Osteoblast (primary cell): Measurements from ENCODE around the gene NMNAT2. TPM values are rescaled to one million over a fixed set of nuclear protein-coding genes. Genes with fewer than 3 reads are reported as not detected.
A peak's percentile ranks its signal among the peaks of the same experiment; 100 is the strongest.

Source experiments
- DNase-seq: peaks from one replicate; pipeline ENCODE4 v3.0.0; 2011; ENCODE audit warnings: low spot score, mixed read lengths; ENCODE audit not compliant: insufficient read length; ENCODE audit errors: missing footprints
- H2AFZ ChIP-seq: 2 replicates; pipeline ENCODE4 v1.6.0; 2011; ENCODE audit warnings: mild to moderate bottlenecking, low read length
- H3K27ac ChIP-seq: 2 replicates; pipeline ENCODE4 v1.5.1; 2011; ENCODE audit warnings: mild to moderate bottlenecking, low read depth, low read length, moderate library complexity
- H3K27me3 ChIP-seq: 2 replicates; pipeline ENCODE4 v1.6.0; 2012; ENCODE audit warnings: mild to moderate bottlenecking, control low read depth, inconsistent platforms, low read length, moderate library complexity; ENCODE audit not compliant: insufficient read depth
- H3K36me3 ChIP-seq: 2 replicates; pipeline ENCODE4 v1.5.1; 2011; ENCODE audit warnings: mild to moderate bottlenecking, low read length, control low read depth, moderate library complexity; ENCODE audit not compliant: insufficient read depth
- H3K4me1 ChIP-seq: 2 replicates; pipeline ENCODE4 v1.5.1; 2011; ENCODE audit warnings: mild to moderate bottlenecking, low read length, control low read depth, moderate library complexity; ENCODE audit not compliant: insufficient read depth
- H3K4me2 ChIP-seq: 2 replicates; pipeline ENCODE4 v1.6.0; 2011; ENCODE audit warnings: mild to moderate bottlenecking, low read length; ENCODE audit not compliant: insufficient read depth
- H3K4me3 ChIP-seq: fragments of 200-600 bp; sonication (generic); 3 replicates; pipeline ENCODE4 v1.5.1; 2012; ENCODE audit warnings: mild to moderate bottlenecking, low read length, inconsistent platforms; ENCODE audit not compliant: insufficient read depth
- H3K79me2 ChIP-seq: 2 replicates; pipeline ENCODE4 v1.6.0; 2012; ENCODE audit warnings: mild to moderate bottlenecking, low read length, control low read depth, inconsistent platforms; ENCODE audit not compliant: insufficient read depth
- H3K9me3 ChIP-seq: 2 replicates; pipeline ENCODE4 v1.5.1; 2011; ENCODE audit warnings: low read depth, low read length, control low read depth
- H4K20me1 ChIP-seq: 2 replicates; pipeline ENCODE4 v1.6.0; 2012; ENCODE audit warnings: mild to moderate bottlenecking, low read length, control low read depth; ENCODE audit not compliant: insufficient read depth
- CTCF ChIP-seq: IDR thresholded peaks from 2 replicates; pipeline ENCODE4 v1.5.1; 2011; ENCODE audit warnings: mild to moderate bottlenecking, low read depth, low read length, moderate library complexity; ENCODE audit errors: extremely low read depth
- total RNA-seq: library from RNA; depleted of rRNA; stranded (reverse); fragments of >200 nt; gene quantifications from 2 replicates; pipeline ENCODE4 v1.2.3, GENCODE V29; 2012

The NMNAT2 gene
- total RNA-seq, 1 donor: 2.5 TPM

DNA sequence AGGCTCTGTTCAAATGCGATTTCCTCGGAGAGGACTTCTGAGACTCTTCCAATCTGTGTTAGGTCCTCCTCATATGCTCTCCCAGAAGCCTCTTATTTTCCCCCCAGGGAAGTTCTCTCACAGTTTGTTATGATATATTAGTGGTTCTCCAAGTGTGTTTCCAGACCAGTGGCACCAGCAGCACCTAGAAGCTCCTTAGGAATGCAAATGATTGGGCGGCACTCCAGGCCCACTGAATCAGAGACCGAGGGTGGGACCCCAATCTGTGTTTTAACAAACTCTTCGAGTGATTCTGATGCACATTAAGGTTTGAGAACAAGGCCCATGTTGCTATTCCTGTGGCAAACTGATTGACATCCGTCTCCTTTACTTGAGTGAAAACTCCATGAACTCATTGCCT, 63.0 kb downstream of the NMNAT2 start:
- H3K36me3 ChIP-seq: no peaks in the 10 kb centered on the region
- H2AFZ ChIP-seq: no peak overlapping the region
- H3K27me3 ChIP-seq: peaks cover 33% of the 10 kb centered on the region
- H3K9me3 ChIP-seq: no peaks in the 10 kb centered on the region
- no peaks in the 10 kb centered on the region for H3K79me2 ChIP-seq
- no peaks in the 10 kb centered on the region for H3K4me1 ChIP-seq
- H3K4me2 ChIP-seq: no peak overlapping the region
- no peak for DNase-seq
- H3K4me3 ChIP-seq: no peak overlapping the region
- no peak for TF ChIP-seq CTCF
- H4K20me1 ChIP-seq: no peaks in the 10 kb centered on the region
- H3K27ac ChIP-seq: no peak overlapping the region

DNA sequence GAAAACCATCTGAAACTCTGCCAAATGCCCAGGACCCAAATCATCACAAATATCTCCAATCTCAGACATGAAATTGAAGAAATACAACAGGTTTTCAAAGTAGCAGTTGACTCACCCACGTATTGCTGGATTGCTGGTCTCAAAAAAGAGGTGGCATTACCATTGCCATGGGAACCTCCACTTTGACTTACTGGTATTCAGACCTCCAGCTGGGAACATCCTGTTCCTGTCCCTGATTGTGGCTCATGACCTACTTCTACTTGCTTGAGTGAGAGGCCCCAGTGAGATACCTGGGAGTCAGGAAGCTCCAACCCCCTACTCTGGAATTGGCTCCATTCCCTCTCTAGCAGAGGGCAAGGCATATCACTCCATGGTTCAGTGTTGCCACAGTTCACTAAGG, 64.6 kb downstream of the NMNAT2 start:
- Histone ChIP-seq H3K4me1 (peaks cover 5% of the 10 kb centered on the region), H3K27me3 (peaks cover 24% of the 10 kb centered on the region), H3K36me3 (no peaks in the 10 kb centered on the region), H4K20me1 (no peaks in the 10 kb centered on the region), H2AFZ (no peak overlapping the region), H3K27ac (no peak overlapping the region), H3K9me3 (no peaks in the 10 kb centered on the region), H3K4me2 (no peak overlapping the region), H3K4me3 (no peak overlapping the region), H3K79me2 (no peaks in the 10 kb centered on the region)
- no peak for DNase-seq
- TF ChIP-seq CTCF: no peak

- no peak for DNase-seq
- Histone ChIP-seq H3K79me2 (no peaks in the 10 kb centered on the region), H3K36me3 (no peaks in the 10 kb centered on the region), H4K20me1 (no peaks in the 10 kb centered on the region), H2AFZ (peak overlapping the region; percentile 48), H3K27ac (no peak overlapping the region), H3K4me2 (peak overlapping the region; percentile 48), H3K4me3 (peak overlapping the region; percentile 8), H3K27me3 (peaks cover 49% of the 10 kb centered on the region), H3K9me3 (no peaks in the 10 kb centered on the region), H3K4me1 (peaks cover 5% of the 10 kb centered on the region)
- no peak for TF ChIP-seq CTCF
Measured at GRCh38 chr1:183349201-183349711, 68.9 kb downstream of the NMNAT2 start.

DNA sequence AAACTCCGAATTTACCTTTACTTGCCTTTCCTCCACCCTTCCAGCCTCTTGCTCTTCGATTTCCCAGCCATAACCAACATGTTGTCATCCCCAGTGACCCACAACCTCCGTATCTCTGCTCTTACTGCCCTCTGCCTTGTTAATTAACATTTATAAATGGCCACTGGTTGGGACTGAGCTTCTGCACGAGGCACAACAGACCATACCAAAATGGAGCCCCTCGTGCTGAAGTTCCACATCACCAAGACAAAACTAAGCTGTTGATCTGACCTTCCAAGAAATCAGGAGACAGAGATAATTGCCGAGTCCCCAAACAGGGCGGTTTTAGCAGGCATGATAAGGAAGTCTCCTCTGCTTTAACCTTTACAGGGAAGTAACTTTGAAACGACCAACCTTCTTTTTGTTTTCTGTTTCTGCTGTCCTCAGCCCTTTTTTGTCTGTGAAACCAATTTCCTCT, 71.9 kb downstream of the NMNAT2 start:
- no peaks in the 10 kb centered on the region for H4K20me1 ChIP-seq
- H3K9me3 ChIP-seq: no peaks in the 10 kb centered on the region
- no peak overlapping the region for H3K27ac ChIP-seq
- no peak overlapping the region for H2AFZ ChIP-seq
- H3K79me2 ChIP-seq: no peaks in the 10 kb centered on the region
- no peak for TF ChIP-seq CTCF
- DNase-seq: no peak
- H3K4me2 ChIP-seq: no peak overlapping the region
- H3K27me3 ChIP-seq: peaks cover 44% of the 10 kb centered on the region
- H3K4me3 ChIP-seq: no peak overlapping the region
- no peaks in the 10 kb centered on the region for H3K36me3 ChIP-seq
- peaks cover 5% of the 10 kb centered on the region for H3K4me1 ChIP-seq
